Globus pallidus (tissue), 1 donor: ENCODE results near the gene DNAJC11.
"Not testable (repeated sequence)": the region's sequence is repeated elsewhere in the genome, so short reads cannot be mapped to it uniquely, and the experiment has no call there.

Source experiments
- DNase-seq: peaks from one replicate; pipeline ENCODE4 v3.0.0-alpha.2; 2015; ENCODE audit warnings: low spot score

Gene DNAJC11, protein sequence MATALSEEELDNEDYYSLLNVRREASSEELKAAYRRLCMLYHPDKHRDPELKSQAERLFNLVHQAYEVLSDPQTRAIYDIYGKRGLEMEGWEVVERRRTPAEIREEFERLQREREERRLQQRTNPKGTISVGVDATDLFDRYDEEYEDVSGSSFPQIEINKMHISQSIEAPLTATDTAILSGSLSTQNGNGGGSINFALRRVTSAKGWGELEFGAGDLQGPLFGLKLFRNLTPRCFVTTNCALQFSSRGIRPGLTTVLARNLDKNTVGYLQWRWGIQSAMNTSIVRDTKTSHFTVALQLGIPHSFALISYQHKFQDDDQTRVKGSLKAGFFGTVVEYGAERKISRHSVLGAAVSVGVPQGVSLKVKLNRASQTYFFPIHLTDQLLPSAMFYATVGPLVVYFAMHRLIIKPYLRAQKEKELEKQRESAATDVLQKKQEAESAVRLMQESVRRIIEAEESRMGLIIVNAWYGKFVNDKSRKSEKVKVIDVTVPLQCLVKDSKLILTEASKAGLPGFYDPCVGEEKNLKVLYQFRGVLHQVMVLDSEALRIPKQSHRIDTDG

DNA sequence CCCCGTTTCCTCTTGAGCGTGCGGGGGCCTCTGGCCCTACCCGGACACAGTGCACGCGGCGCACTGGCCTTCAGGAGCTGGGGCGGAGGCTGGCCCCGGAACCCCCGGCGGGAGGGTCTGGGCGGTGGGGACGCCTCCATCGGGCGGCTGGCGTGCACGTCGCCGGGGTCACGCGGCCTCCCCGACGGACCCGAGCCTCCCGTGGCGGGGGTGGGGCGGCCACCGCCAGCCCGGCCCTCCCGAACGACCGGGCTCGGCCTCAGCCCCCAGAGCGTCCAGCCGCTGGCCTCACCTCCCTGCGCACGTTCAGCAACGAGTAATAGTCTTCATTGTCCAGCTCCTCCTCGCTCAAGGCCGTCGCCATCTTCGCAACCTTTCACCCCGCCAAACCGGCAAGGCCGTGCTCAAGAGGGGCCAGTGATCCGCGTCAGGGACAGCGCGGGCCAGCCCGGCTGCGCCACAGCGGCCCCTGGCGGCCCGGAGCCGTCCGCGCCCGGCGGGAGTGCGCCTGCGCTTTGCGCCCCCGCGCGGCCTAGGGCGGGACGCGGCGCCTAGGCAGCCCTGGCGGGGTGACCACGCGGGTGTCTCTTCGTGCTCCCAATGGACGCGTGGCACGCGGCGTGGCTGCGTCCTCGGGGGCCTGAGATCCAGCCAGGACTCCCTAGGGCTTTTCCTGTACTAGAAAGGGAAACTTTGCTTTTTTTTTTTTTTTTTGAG, at the start of gene DNAJC11:
DNAJC11 (minus strand) TSS at position 380 of the 717 bp plus-strand sequence; CDS start at position 364, 16 bp downstream.
- peak; percentile 84 for DNase-seq

DNA sequence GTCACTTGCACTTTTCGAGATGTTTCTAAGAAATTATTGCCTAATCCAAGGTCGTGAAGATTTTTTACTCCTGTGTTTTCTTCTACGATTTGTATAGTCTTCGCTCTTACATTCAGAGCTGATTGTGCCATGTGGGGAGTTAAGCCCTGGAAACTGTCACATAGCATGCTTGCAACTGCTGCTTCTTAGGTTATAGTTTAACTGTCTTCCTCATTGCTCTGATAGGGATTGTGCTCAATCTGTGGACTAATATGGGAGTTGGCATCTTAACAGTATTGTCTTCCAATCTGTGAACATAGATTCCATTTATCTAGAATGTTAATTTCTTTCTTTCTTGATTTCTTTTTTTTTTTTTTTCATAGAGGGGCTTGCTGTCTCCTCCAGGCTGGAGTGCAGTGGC, 48.9 kb upstream of the DNAJC11 start:
- DNase-seq: no peak

DNA sequence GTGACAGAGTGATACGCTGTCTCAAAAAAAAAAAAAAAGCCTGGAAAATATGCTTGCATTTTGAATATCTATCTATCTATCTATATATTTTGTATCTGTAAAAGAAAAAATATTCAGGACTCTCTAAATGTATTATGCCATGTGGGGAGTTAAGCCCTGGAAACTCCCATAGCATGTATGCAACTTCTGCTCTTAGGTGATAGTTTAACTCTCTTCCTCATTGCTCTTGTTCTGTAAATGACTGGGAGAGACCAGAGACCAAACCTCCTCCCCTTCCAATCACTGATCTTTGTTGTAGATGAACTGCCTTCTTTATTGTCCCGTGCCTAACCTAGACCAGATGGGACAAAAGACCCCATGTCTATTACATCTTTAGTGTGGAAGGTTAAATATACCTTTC, 46.1 kb upstream of the DNAJC11 start:
- DNase-seq: no peak

DNA sequence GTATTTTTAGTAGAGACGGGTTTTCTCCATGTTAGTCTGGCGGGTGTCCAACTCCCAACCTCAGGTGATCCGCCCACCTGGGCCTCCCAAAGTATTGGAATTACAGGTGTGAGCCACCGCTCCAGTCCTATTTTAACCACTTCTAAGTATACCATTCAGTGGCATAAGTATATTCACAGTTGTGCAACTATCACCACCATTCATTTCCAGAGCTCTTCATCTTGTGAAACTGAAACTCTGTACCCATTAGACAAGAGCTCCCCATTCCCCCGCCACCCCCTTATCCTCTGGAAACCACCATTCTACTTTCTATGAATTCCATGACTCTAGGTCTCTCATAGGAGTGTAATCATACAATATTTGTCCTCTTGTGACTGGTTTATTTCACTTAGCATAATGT, 43.5 kb upstream of the DNAJC11 start:
- no peak for DNase-seq

DNA sequence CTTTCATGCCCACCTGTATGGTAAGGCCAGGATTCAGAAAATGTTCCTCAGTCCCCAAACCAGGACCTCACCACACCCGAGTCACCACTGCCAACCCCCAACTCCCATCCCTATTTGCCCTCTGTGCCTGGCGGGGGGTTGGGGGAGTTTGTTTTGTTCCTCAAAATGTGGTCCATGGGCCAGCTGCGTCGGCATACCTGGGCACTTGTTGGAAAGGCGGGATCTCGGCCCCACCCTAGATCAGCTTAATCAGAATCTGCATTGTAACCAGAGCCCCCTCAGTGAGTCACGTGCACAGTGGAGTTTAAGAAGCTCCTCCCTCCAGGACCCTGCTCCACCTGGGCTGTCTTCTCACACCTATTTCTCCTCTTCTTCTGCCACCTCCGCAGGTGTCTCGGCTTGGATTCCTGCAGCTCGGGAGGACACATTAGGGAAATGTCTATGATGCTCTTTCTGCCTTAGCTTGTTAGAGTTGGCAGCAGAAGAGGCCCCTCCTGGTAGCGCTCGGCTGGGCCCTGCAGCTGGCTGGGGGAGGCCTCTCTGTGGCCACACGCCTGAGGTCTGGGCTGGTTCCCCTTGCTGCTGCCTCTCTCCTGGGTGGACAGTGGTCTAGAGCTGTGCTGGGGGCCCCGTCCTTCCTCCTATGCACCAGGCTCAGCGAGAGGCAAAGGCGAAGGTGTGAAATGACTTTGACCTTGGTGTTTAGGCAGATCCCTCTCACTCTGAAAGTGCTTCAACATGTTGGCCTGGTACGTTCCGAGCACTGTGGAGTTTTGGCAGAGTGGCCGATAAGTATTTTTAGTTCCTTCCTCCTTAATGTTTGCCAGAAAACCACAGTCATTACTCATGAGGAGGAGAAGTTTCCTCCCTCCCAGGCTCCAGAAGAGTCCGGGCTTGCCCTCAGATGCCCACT, 41.8 kb upstream of the DNAJC11 start:
- DNase-seq: peak; percentile 59

DNA sequence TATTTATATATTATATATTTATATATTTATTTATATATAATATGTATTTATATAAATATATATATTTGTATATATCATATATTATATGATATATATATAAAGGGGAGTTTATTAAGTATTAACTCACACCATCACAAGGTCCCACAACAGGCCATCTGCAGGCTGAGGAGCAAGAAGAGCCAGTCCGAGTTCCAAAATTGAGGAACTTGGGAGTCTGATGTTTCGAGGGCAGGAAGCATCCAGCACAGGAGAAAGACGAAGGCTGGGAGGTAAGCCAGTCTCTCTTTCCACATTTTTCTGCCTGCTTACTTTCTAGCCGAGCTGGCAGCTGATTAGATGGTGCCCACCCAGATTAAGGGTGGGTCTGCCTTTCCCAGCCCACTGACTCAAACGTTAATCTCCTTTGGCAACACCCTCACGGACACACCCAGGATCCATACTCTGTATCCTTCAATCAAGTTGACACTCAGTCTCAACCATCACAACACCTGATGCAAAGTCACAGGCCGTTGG, 41.1 kb upstream of the DNAJC11 start:
- DNase-seq: not testable (repeated sequence)

DNA sequence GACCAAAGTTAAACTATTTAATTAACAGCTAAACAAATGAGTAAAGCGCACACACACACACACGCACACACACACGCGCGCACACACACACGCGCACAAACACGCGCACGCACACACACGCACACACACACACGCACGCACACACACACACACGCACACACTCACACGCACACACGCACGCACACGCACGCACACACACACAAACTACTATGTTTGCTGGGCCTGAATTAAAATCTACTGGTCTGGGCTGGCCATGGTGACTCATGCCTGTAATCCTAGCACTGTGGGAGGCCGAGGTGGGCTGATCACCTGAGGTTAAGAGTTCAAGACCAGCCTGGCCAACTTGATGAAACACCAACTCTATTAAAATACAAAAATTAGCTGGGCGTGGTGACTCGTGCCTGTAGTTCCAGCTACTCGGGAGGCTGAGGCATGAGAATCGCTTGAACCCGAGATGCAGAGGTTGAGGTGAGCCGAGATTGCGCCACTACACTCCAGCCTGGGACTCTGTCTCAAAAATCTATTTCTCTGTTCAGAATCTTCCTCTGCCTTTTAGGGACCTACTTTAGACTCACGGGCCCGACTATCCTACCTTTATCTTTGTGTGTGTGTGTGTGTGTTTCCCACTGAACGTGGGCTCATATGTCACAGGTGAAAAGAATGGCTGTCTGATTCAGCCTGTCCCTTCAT, 37.5 kb upstream of the DNAJC11 start:
- no peak for DNase-seq

DNA sequence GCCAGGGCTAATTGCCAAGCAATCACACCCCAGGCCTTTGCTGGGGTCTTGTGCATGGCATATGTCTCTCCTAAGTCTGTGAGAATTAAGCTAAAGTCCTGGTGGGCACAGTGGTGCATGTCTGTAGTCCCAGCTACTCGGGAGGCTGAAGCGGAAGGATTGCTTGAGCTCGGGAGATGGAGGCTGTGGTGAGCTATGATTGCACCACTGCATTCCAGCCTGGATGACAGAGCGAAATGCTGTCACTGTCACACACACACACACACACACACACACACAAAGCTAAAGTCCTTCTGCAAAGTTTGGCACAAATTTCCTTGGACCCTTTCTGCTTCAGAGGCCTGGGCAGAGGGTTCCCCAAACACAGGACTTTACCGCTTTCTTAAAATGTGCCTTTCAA, 31.3 kb upstream of the DNAJC11 start:
- DNase-seq: no peak

DNA sequence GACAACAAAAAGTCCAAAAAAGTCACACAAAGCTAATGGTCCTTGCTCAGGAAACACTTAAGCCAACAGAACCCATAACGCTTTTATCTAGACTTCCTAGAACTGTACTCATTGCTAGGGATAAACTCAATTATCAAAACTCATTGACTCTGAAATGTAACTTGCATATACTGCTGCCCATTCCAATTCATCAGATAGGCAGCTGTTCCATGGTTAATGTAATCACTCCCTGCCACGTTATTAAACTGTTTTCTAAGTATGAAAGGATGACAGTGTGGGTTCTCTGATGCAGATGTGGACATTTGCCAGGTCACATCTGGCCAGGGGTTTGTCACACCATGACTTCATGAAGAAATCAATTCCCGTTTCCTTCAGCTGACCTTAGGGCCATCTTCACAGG, 30.3 kb upstream of the DNAJC11 start:
- DNase-seq: no peak

DNA sequence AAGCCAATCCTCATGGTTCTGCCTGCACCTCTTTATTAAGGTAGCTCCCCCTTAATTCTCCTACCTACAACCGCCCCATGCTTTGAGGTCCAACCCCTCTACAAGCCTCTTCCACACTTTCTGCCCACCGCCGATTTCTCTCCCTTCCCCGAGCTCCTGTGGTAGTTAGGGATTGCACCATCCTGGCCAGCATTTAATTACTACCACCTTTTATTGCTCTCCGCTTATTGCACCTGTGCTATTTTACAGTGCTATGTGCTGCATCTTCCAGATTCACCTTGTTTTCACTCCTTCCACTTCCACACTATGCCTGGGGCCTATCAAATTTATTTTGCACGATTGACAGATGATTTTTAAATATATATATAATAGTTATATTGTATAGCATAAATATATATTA, 29.3 kb upstream of the DNAJC11 start:
- no peak for DNase-seq

DNA sequence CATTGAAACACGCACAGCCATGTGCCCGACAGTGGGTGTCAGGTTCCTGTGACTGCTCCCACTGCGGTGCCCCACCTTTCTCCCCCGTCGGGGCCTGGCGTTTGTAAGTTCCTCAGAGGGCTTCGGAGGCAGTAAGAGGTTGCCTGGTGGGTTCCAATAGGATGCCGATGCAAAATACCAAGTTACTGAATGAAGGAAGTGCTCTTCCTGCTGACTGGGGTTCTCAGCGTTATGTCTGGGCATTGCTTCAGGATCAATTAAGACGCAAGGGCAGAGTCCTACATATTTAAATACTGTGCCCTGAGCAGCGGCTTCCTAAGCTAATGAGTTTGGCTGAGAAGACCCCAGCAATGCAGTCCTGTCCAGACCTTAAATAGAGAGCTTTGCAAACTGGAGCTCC, 28.9 kb upstream of the DNAJC11 start:
- DNase-seq: no peak

DNA sequence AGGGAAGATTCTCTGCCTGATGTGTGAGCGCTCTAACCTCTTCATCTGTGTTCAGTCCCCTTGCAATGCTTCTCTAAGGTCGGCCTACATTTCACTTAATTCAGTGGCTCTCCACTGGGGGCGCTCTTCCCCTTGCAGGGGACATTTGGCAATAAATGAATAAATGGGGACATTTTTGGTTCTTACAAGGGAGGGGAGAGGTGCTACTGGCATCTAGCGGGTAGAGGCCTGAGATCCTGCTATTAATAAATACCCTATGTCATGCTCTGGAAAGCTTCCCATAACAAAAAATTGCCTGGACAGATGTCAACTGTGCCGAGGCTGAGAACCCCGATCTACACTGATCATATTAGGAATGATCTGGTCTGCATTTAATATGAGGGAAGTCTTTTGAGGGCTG, 25.9 kb upstream of the DNAJC11 start:
- peak; percentile 51 for DNase-seq

DNA sequence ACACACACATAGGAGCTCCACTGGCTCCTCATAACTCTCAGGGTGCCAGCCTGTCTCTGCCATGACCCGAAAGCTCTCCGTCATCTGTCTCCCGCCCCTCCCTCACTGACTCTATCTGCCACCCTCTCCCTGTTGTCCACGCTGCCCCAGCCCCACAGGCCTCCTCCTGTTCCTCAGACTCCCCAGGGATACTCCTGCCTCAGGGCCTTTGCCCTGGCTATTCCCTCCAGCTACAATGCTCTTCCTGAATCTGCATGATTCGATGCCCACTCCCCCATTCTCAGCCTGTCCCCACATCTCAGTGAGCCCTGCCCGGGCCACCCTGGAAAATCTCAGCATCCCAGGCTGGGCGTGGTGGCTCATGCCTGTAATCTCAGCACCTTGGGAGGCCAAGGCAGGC, 24.6 kb upstream of the DNAJC11 start:
- no peak for DNase-seq

DNA sequence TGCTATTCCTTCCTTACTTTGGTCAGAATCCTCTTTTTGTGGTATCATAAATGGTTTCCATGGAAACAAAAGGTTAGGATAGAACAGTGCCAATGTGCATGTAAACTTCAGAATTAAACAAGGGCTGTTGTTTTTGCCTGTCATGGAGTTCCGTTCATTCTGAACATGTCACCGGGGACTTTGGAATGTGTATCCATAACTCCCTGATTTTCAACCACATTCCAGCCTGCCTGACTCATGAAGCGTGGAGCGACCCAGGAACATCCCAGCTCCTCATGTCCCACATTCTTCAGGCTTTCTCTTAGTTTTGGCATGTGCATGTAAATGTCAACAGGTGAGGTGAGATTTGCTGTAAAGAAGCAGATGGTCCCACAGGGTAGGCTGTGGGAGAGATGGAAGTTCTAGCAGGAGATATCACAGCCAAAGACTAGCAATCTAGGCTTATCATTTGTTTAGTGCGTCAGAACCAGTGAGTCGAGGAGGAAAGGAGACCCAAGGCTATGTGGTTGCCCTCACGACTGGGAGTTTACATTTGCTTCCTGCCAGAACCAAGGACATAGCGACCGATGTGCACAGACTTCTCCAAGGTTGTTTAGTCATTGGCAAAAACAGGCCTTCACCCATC, 23.0 kb upstream of the DNAJC11 start:
- no peak for DNase-seq

DNA sequence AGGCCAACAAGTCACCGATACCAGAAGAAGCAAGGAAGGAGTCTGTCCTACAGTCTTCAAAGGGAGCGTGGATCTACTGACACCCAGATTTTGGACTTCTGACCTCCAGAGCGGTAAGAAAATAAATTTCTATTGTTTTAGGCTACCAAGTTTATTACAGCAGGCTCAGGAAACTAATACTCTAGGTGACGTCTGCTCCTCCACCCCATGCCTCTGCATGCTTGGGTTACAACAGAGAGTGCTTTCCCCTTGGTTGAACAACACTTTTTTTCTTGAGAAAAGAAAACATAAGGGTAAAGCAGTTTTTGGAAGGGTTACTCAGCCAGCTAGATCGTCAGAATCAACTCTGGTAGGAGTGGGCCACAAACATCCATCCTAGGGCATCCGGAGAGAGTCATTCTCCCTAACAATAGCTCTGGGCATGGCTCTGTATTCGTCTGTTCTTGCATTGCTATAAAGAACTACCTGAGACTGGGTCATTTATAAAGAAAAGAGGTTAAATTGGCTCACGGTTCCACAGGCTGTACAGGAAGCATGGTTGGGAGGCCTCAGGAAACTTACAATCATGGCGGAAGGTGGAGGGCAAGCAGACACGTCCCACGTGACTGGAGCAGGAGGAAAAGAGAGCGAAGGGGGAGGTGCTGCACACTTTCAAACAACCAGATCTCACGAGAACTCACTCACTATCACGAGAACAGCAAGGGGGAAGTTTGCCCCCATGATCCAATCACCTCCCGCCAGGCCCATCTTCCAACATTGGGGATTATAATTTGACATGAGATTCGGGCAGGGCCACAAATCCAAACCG, 22.2 kb upstream of the DNAJC11 start:
- no peak for DNase-seq

DNA sequence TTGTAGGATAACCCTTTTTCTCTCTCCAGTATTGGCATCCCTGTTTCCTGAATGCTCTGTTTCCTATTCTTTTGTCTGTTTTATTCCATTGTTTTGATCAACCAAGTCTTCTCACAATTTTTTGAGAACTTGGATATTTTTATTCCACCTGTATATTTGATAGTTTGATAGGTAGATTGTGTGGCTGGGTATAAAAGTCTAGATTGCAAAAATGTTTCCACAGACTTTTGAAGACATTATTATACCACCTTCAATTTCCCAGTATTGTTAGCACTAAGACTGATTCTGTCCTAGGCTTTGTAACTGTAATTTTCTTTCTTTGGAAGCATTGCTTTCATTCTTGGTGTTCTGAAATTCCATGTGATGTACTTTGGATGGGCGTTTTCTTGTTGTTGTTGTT, 9.6 kb upstream of the DNAJC11 start:
- DNase-seq: no peak

DNA sequence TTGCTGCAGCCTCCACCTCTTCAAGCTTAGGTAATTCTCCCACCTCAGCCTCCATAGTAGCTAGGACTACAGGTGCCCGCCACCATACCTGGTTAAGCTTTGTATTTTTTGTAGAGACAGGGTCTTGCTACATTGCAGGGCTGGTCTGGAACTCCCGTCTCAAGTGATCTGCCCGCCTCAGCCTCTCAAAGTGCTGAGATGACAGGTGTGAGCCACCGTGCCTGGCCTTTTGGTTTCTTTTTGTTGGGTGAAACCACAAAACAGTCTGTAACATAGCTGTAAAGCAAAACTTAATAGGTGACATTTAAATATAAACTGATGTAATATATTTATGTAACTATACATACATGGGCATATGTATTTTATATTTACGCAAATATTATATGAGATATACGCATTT, 3.1 kb upstream of the DNAJC11 start:
- DNase-seq: no peak

DNA sequence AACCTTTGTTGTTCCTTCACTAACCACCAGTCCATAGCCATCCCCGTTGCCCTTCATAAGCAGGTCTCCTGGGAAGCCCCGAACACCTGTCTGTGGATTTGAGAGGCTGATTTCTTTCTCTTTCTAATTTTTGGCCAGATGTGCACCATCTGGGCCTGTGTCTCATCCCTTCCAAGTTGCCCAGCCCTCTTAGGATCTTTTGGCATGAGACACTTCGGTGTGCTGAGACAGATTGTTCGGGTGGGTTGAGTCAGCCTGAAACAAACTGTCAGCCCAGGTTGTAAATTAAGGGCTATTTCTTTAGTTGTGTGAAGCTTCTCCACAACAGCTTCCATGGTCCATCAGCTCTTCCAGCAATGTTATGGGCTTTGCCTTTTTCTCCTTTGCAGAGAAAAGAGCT, 1.4 kb upstream of the DNAJC11 start:
- no peak for DNase-seq

DNA sequence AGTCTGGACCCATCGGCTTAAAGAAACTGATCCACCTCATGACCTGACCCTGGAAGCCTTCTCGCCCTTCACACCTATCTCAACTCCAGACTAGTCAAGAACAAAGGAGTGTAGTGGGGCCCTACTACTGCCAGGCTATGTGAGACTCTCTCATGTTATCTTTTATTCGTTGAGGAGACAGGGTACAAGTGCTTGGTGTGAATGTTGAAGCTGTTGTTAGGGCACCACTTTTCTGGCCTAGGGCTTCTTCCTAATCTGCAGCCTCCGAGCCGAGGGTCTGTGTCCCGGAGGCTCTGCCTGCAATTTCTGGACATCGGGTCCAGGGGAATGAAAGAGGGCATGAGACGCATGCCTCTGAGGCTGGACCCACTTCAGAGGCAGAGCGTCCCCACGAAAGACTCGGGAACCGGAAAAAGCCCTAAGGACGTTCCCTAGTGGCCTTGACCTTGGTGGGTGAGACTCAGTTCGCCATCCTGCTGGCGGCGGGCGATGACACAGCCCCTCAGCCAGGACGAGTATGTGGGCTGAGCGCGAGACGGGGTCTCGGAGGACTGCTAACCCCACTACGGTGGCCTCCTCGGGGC, 671 bp downstream of the DNAJC11 start:
- DNase-seq: no peak

DNA sequence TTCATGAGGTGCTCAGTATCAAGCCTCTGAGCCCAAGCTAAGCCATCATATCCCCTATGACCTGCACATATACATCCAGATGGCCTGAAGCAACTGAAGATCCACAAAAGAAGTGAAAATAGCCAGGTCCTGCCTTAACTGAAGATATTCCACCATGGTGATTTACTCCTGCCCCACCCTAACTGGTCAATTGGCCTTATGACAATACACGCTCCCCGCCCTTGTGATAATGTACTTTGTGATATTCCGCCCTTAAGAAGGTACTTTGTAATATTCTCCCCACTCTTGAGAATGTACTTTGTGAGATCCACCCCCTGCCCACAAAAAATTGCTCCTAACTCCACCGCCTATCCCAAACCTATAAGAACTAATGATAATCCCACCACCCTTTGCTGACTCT, 1.7 kb downstream of the DNAJC11 start:
- not testable (repeated sequence) for DNase-seq
